Spinal cord (tissue), 10 donors: Measurements from ENCODE around the gene SLC5A2. TPM values are rescaled to one million over a fixed set of nuclear protein-coding genes. Genes with fewer than 3 reads are reported as not detected.

Experiments
- DNase-seq, 6 donors: peaks; one replicate each; pipeline versions ENCODE4 v3.0.0 to v3.0.0-alpha.2; 2013 to 2015; ENCODE audit warnings: low spot score in 6 of 6, low read depth in 4 of 6
- H3K27ac ChIP-seq: one replicate; pipeline ENCODE4 v1.5.1; 2013; ENCODE audit warnings: low read depth, low read length, control low read depth
- H3K27me3 ChIP-seq: one replicate; pipeline ENCODE4 v1.6.1; 2013; ENCODE audit warnings: low read length; ENCODE audit not compliant: control insufficient read depth, insufficient read depth
- H3K36me3 ChIP-seq: one replicate; pipeline ENCODE4 v1.6.1; 2013; ENCODE audit warnings: low read length; ENCODE audit not compliant: control insufficient read depth, insufficient read depth
- H3K4me1 ChIP-seq: one replicate; pipeline ENCODE4 v1.6.1; 2013; ENCODE audit warnings: low read length; ENCODE audit not compliant: control insufficient read depth, insufficient read depth
- H3K4me3 ChIP-seq: one replicate; pipeline ENCODE4 v1.5.1; 2013; ENCODE audit warnings: low read depth, low read length, control low read depth
- H3K9me3 ChIP-seq: one replicate; pipeline ENCODE4 v1.6.1; 2013; ENCODE audit warnings: low read length; ENCODE audit not compliant: control insufficient read depth, insufficient read depth
- WGBS: methylation state at CpG from one replicate; pipeline ENCODE4 v1.1.5; 2013; ENCODE audit warnings: missing lambda C conversion rate; ENCODE audit not compliant: insufficient coverage; 5-methylcytosine and 5-hydroxymethylcytosine counted together
- polyA plus RNA-seq, 2 donors: library from polyadenylated mRNA; unstranded; fragments of 120-200 nt; gene quantifications; one replicate each; pipeline ENCODE4 v1.2.1, GENCODE V29; 2013; ENCODE audit not compliant: insufficient read length in 2 of 2
- total RNA-seq, 2 donors: library from RNA; depleted of rRNA in 1 of 2; stranded (reverse); fragments of 120-200 nt in 1 of 2; fragments of >200 nt in 1 of 2; gene quantifications; one replicate each; pipeline versions ENCODE4 v1.2.3 to v1.2.4, GENCODE V29; 2013 to 2014
- donor health status: healthy.

The SLC5A2 gene
- total and polyA plus RNA-seq, 4 donors = 0.40 to 13.6 (median 6.1) TPM

DNA sequence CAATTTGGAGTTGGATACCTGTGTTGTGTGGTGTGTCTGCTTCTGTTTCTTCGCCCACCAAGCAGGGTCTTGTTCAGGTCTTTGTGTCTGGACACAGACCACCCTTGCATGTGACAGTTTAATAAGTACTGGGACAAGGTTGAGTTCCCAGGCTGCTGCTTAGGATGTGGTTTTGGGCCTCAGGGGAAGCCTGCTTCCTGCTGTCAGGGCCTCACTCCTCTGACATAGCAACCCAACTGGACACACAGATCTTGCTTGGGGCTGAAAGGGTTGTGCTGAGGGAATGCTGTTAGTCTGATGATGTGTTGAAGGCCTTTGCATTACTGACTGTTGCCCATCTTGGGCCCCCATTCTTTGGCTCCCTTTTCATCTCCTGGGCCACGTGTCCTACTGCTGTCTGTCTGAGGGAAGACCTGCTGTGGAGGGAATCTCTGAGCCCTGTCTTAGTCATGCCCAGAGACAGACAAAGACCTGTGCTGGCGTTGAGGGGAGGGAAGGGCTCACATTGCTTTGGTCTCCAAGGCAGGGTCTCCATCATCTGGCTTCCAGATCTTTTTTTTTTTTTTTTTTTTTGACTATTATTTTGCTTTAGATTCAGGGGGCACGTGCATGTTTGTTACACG lies 15.7 kb upstream of the SLC5A2 start:
- Histone ChIP-seq H3K27ac (no peak overlapping the region), H3K4me1 (peaks cover 9% of the 10 kb centered on the region), H3K27me3 (peaks cover 4% of the 10 kb centered on the region), H3K4me3 (no peak overlapping the region), H3K9me3 (no peaks in the 10 kb centered on the region), H3K36me3 (peaks cover 52% of the 10 kb centered on the region)
- 84% methylated on average over 3 of the region's 5 CpGs for WGBS
- no peak for DNase-seq

DNA sequence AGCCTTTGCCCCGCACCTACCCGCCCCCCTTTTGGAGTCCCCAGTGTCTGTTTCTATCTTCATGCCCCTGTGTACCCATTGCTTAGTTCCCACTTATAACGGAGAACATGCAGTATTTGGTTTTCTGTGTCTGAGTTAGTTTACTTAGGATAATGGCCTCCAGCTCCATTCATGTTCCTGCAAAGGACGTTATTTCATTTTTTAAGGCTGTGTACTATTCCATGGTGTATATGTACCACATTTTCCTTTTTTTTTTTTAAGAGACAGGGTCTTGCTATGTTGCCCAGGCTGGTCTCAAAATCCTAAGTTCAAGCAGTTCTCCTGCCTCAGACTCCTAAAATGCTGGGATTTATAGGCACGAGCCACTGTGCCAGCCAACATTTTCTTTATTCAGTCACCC lies 15.1 kb upstream of the SLC5A2 start:
- Histone ChIP-seq H3K9me3 (no peaks in the 10 kb centered on the region), H3K4me3 (no peak overlapping the region), H3K27me3 (peaks cover 8% of the 10 kb centered on the region), H3K27ac (no peak overlapping the region), H3K4me1 (peaks cover 15% of the 10 kb centered on the region), H3K36me3 (peaks cover 46% of the 10 kb centered on the region)
- WGBS = no CpG with 5 or more reads among the region's 5 CpGs
- DNase-seq = no peak

DNA sequence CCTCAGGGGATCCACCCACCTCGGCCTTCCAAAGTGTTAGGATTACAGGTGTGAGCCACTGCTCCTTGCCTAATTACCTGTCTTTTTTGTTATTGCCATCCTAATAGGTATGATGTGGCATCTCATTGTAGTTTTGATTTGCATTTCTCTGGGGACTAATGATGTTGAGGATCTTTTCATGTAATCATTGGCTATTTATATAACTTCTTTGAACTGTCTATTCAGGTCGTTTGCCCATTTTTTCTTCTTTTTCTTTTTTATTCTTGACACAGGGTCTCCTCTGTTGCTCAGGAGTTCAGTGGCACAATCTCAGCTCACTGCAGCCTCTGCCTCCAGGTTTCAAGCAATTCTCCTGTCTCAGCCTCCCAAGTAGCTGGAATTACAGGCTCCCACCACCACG lies 12.3 kb upstream of the SLC5A2 start:
- Histone ChIP-seq H3K4me1 (peaks cover 17% of the 10 kb centered on the region), H3K9me3 (no peaks in the 10 kb centered on the region), H3K36me3 (peaks cover 29% of the 10 kb centered on the region), H3K4me3 (no peak overlapping the region), H3K27me3 (peaks cover 22% of the 10 kb centered on the region), H3K27ac (no peak overlapping the region)
- DNase-seq = no peak
- WGBS = 40% methylated on average over 1 of the region's 3 CpGs

DNA sequence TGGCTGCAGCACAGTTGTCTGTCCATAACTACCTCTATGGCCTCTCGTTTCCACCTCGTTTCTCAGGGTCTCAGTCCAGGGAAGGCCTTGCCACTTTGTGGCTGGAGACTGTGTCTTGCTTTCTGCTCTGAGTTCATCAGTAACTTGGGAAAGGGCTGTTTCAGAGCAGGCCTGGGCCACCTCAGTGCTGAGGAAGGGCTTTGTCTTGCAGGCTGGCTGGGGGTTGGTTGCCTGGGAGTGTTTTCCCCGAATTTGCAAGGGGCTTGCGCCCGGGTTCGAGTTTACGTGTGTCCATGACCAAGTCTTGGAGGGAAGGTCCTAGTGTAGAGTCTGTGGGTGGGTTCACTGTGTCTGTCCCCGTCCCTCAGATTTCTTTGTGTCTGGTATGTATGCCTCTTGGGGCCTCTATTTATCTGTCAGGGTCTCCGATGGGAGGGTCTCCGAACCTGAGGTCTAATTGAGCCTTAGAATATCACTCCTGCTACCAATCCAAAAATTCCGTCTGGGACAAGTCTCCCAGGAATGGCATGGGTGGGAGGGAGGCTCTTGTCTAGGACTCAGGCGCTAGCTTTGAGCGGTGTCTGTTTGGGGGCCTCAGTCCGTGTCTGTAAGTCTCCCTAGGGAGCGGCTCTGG lies 11.6 kb upstream of the SLC5A2 start:
- WGBS = 38% methylated on average over 13 of the region's 15 CpGs
- no peaks in the 10 kb centered on the region for H3K9me3 ChIP-seq
- H3K27ac ChIP-seq = peak overlapping the region; percentile 82

DNA sequence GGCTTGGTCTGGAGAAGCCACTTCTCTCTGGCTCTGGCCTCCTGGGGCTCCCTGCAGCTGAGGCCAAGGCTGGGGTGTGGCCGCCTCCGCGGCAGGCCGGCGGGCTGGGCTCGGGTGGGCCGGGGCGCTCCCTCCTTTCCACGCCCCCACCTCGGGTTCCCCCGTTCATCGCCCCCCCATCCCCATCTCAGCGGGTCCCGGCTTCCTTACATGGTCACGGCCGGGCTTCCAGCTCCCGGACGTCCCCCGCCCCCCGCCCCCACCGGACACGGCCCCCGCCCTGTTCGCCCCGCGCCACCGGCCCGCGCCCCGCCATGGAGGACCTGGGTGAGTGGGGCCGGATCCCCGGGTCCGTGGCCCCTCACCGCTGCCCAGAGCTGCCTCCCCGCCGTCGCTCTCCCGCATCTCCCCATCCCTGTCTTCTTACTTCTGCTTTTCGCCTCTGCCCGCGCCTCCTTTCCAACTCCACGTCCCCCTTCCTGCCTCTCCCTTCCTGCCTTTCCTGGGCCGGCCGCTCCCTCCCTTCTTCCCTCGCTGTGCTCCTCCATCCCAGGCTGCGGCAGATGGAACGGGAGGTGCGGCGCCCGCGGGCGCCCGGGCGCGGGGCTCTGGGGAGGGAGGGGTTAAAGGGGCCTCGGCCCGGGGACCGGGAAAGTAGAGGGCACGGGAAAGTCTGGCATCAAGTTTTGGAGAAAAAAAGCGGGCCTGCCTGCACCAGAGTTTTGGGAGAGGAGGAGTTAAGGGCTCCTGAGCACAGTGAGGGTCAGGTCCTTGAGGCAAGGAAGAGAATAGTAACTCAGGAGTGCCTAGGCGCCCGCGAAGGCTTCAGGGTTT lies 10.8 kb upstream of the SLC5A2 start, which contains the start of gene TGFB1I1:
Gene TGFB1I1, plus strand, starts transcription at position 278 of the 834 bp plus-strand sequence. Its CDS starts 37 bp downstream, at position 315.
- peaks cover 35% of the 10 kb centered on the region for H3K27me3 ChIP-seq
- H3K4me3 ChIP-seq = peak within 1 kb of the TSS; percentile 60
- DNase-seq = peak in 2 of 6 donors; percentile 28 to 71
- WGBS = under 1% methylated on average over 36 of the region's 63 CpGs
- H3K4me1 ChIP-seq = peaks cover 29% of the 10 kb centered on the region
- H3K36me3 ChIP-seq = peaks cover 23% of the 10 kb centered on the region
- peak within 1 kb of the TSS; percentile 91 for H3K27ac ChIP-seq
- H3K9me3 ChIP-seq = no peaks in the 10 kb centered on the region

More for the DNA sequence above, 11.6 kb upstream of the SLC5A2 start:
- peaks cover 24% of the 10 kb centered on the region for H3K4me1 ChIP-seq
- peaks cover 30% of the 10 kb centered on the region for H3K27me3 ChIP-seq
- H3K4me3 ChIP-seq = peak overlapping the region; percentile 60
- H3K36me3 ChIP-seq = peaks cover 29% of the 10 kb centered on the region
- no peak for DNase-seq

DNA sequence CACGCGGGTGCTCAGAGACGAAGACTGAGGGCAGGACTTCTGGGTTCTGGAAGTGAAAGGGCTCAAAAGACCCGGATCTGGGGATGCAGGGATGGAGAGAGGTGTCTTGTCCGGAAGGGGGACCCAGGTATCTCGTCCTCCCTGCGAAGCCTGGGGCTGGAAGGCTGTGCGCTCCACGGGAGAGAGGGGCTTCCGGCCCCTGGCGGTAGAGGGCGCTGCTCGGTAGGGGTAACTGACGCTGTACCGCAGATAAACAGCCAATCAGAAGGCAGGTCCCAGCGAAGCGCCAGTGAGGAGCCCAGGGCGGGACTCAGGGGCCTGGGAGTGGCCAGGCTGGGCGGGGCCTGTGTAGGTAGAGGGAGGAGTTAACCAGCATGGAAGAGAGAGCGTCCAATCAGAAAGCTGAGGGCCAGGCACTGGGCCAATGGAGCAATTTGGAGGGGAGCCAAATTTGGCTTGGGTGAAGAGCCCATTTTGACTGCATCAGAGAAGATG lies 10.2 kb upstream of the SLC5A2 start:
- Histone ChIP-seq H3K4me3 (peak overlapping the region; percentile 60), H3K27ac (peak overlapping the region; percentile 91), H3K9me3 (no peaks in the 10 kb centered on the region), H3K27me3 (peaks cover 42% of the 10 kb centered on the region), H3K36me3 (peaks cover 25% of the 10 kb centered on the region), H3K4me1 (peaks cover 35% of the 10 kb centered on the region)
- DNase-seq = peak in 2 of 6 donors; percentile 80 to 85
- WGBS = 24% methylated on average over 20 of the region's 20 CpGs

DNA sequence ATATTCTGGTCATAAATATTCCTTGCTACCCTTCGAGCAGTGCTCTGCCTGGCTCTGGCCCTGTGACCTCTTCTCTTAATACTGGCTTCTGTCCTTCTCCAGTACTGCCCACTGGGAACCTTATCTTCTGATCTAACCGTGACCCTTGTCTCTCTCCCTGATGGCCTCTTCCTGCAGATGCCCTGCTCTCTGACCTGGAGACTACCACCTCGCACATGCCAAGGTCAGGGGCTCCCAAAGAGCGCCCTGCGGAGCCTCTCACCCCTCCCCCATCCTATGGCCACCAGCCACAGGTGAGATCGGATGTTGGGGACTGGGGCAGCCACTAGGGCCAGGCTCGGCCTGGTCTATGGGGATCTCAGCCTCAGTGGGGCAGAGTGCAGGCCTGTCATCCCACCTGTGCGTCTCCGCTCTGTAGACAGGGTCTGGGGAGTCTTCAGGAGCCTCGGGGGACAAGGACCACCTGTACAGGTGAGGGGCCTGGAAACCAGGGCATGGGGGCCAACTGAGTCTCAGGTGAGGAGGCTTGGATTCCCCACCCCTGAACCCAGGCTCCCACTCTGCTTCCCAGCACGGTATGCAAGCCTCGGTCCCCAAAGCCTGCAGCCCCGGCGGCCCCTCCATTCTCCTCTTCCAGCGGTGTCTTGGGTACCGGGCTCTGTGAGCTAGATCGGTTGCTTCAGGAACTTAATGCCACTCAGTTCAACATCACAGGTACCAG lies 9.5 kb upstream of the SLC5A2 start:
- H3K27me3 ChIP-seq = peaks cover 43% of the 10 kb centered on the region
- H3K27ac ChIP-seq = no peak overlapping the region
- H3K9me3 ChIP-seq = no peaks in the 10 kb centered on the region
- no peak overlapping the region for H3K4me3 ChIP-seq
- peaks cover 35% of the 10 kb centered on the region for H3K4me1 ChIP-seq
- WGBS = 89% methylated on average over 17 of the region's 17 CpGs
- H3K36me3 ChIP-seq = peaks cover 26% of the 10 kb centered on the region
- DNase-seq = no peak

DNA sequence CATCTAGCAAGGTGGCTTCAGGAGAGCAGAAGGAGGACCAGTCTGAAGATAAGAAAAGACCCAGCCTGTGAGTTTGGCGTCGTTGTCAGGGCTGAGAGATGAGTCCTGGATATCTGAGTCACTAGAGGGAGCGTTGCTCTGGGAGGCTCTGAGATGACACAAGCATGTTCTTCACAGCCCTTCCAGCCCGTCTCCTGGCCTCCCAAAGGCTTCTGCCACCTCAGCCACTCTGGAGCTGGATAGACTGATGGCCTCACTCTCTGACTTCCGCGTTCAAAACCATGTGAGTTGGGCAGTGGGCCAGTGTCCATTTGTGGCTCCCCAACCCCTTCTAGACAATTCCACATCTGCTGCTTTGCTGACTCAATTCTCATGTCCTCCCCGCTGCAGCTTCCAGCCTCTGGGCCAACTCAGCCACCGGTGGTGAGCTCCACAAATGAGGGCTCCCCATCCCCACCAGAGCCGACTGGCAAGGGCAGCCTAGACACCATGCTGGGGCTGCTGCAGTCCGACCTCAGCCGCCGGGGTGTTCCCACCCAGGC lies 8.7 kb upstream of the SLC5A2 start:
- Histone ChIP-seq H3K4me3 (no peak overlapping the region), H3K9me3 (no peaks in the 10 kb centered on the region), H3K4me1 (peaks cover 35% of the 10 kb centered on the region), H3K27ac (no peak overlapping the region), H3K27me3 (peaks cover 46% of the 10 kb centered on the region), H3K36me3 (peaks cover 29% of the 10 kb centered on the region)
- no peak for DNase-seq
- 70% methylated on average over 12 of the region's 12 CpGs for WGBS
